GM18951 (cell line): Measurements from ENCODE around the gene PTPN2.

ENCODE experiments used
- POLR2A ChIP-seq: IDR thresholded peaks from 4 replicates; pipeline ENCODE4 v1.6.1; 2011; ENCODE audit warnings: mild to moderate bottlenecking; ENCODE audit not compliant: insufficient read length, insufficient read depth; ENCODE audit errors: extremely low read depth
- in situ Hi-C: fragments of 300-500 bp; cut with MboI; formaldehyde crosslinking; loops from one replicate; pipeline ENCODE4 v1.12.0; 2022; ENCODE audit warnings: low sequenced_read_pairs, mixed read lengths, inconsistent platforms; ENCODE audit not compliant: unreplicated experiment

Gene PTPN2

GRCh38 chr18:12883684-12884405, at the start of gene PTPN2:
Gene PTPN2, minus strand, starts transcription at chr18:12884237. Its CDS starts 96 bp downstream, at chr18:12884141.
- in situ Hi-C loops, result no loop called here
- TF ChIP-seq POLR2A, result peak; percentile 99

- no peak for TF ChIP-seq POLR2A
- in situ Hi-C loops, result loop anchor here (10.0 to 25.0 kb wide), 2 partner anchors 189 to 546 kb away; partner anchors contain the start of gene AFG3L2
Observed at GRCh38 chr18:12933327-12933726, 49.3 kb upstream of the PTPN2 start.

GRCh38 chr18:12930908-12931307, 46.9 kb upstream of the PTPN2 start:
- in situ Hi-C loops, result loop anchor here (10.0 to 25.0 kb wide), 2 partner anchors 186 to 544 kb away; partner anchors contain the start of gene AFG3L2
- TF ChIP-seq POLR2A, result no peak

GRCh38 chr18:12930376-12930775, 46.3 kb upstream of the PTPN2 start:
- in situ Hi-C loops, result loop anchor here (10.0 to 25.0 kb wide), 2 partner anchors 186 to 543 kb away; partner anchors contain the start of gene AFG3L2
- no peak for TF ChIP-seq POLR2A

GRCh38 chr18:12929477-12930083, 45.5 kb upstream of the PTPN2 start:
- TF ChIP-seq POLR2A, result no peak

GRCh38 chr18:12928641-12929040, 44.6 kb upstream of the PTPN2 start:
- TF ChIP-seq POLR2A, result no peak
- in situ Hi-C loops, result loop anchor here (25.0 kb wide), 1 partner anchor 541 kb away; the partner anchor contains the start of gene AFG3L2

More at GRCh38 chr18:12929477-12930083, 45.5 kb upstream of the PTPN2 start:
- in situ Hi-C loops, result loop anchor here (10.0 to 25.0 kb wide), 2 partner anchors 185 to 542 kb away; partner anchors contain the start of gene AFG3L2

- in situ Hi-C loops, result loop anchor here (25.0 kb wide), 1 partner anchor 541 kb away; the partner anchor contains the start of gene AFG3L2
- no peak for TF ChIP-seq POLR2A
Observed at GRCh38 chr18:12928206-12928605, 44.2 kb upstream of the PTPN2 start.

GRCh38 chr18:12924616-12925015, 40.6 kb upstream of the PTPN2 start:
- no peak for TF ChIP-seq POLR2A
- in situ Hi-C loops, result loop anchor here (25.0 kb wide), 1 partner anchor 537 kb away; the partner anchor contains the start of gene AFG3L2

- no peak for TF ChIP-seq POLR2A
- in situ Hi-C loops, result no loop called here
Observed at GRCh38 chr18:12922266-12922665, 38.2 kb upstream of the PTPN2 start.

- no peak for TF ChIP-seq POLR2A
- in situ Hi-C loops, result no loop called here
Observed at GRCh38 chr18:12921178-12921577, 37.1 kb upstream of the PTPN2 start.

GRCh38 chr18:12911929-12912703, 28.1 kb upstream of the PTPN2 start:
- no peak for TF ChIP-seq POLR2A
- in situ Hi-C loops, result no loop called here

GRCh38 chr18:12911025-12911928, 27.2 kb upstream of the PTPN2 start:
- TF ChIP-seq POLR2A, result no peak
- in situ Hi-C loops, result no loop called here
